ENCODE measurements around the gene RPS6KA5. TPM values are rescaled to one million over a fixed set of nuclear protein-coding genes. Genes with fewer than 3 reads are reported as not detected.

RPS6KA5 gene
- total and polyA plus RNA-seq, 2 donors (not counting 1 experiment from before 2014, with no cell fraction given): 6.0 to 34.6 TPM

DNA sequence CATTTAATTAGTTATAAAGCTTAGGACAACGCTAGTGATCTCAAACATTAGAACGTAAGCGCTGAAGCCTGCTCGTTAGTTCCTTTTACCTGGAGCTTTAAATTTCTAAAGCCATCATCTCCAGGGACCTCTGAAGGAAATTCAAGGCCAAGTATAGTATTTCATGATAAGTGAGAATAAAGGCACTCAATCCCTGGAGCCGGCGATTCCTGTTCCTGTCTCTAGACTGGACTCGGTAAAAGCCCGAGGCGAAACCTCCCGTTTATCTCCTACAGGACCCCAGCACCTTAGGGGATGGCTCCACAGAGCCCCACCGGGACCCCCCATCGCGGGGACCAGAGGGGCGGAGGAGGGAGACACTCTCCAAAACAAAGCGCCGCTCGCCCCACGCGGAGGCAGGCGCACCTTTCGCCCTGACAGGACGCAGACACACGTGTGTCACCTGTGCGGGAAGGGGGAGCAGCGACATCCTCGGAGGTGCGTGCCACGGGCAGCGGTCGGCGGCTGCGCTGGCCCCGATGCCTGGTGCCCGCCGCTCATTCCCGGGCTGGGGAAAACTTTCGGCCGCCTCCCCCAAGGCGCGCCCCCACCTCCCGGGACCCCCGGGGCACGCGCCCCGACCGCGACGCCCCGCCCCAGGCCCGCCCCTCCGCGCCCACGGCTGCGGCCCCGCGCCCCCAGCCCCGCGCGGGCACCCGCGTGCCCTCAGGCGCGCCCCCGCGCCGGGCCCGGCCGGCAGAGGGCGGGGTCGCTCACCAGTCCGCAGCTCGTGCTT, 678 bp downstream of the RPS6KA5 start:
- TF ChIP-seq EZH2 (IDR thresholded peaks at IDR 0.05; ENCODE audit: borderline replicate concordance, insufficient read depth, low read depth, low read length, poor library complexity, severe bottlenecking): no peak
- TF ChIP-seq, protein P1, sequence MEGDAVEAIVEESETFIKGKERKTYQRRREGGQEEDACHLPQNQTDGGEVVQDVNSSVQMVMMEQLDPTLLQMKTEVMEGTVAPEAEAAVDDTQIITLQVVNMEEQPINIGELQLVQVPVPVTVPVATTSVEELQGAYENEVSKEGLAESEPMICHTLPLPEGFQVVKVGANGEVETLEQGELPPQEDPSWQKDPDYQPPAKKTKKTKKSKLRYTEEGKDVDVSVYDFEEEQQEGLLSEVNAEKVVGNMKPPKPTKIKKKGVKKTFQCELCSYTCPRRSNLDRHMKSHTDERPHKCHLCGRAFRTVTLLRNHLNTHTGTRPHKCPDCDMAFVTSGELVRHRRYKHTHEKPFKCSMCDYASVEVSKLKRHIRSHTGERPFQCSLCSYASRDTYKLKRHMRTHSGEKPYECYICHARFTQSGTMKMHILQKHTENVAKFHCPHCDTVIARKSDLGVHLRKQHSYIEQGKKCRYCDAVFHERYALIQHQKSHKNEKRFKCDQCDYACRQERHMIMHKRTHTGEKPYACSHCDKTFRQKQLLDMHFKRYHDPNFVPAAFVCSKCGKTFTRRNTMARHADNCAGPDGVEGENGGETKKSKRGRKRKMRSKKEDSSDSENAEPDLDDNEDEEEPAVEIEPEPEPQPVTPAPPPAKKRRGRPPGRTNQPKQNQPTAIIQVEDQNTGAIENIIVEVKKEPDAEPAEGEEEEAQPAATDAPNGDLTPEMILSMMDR (IDR thresholded peaks at IDR 0.05): no peak
- ChIA-PET POLR2A (interaction anchor here (0.6 to 2.3 kb wide), 8 partner anchors 9 to 184 kb away, joined by 3 to 17 read pairs (median 4); partner anchors contain the start of gene DGLUCY), CTCF (interaction anchor here (0.6 to 4.4 kb wide), 13 partner anchors 24 to 157 kb away, joined by 3 to 43 read pairs (median 4); no protein-coding TSS in a partner anchor)
- Histone ChIP-seq H3K4me1 (ENCODE audit: control insufficient read depth in 2 of 2, insufficient read depth in 2 of 2, low read length in 2 of 2) (peaks cover 26 to 35% of the 10 kb centered on the region in 2 donors), H3K9ac (ENCODE audit: low read length) (peak overlapping the region; percentile 94), H3K9me3 (ENCODE audit: control extremely low read depth in 1 of 3, control insufficient read depth in 2 of 3, insufficient read depth in 1 of 3, low read length in 2 of 3) (no peaks in the 10 kb centered on the region), H3K27ac (ENCODE audit: low read length in 2 of 2) (peak overlapping the region; percentile 97 to 98), H4K20me1 (ENCODE audit: control insufficient read depth, insufficient read depth, low read length, poor library complexity, severe bottlenecking) (peaks cover 40% of the 10 kb centered on the region), H3K4me2 (replicated peaks; ENCODE audit: low read depth, low read length, poor library complexity, severe bottlenecking) (peak overlapping the region; percentile 83), H3K27me3 (replicated peaks in 1 of 4; ENCODE audit: control extremely low read depth in 1 of 4, control insufficient read depth in 3 of 4, insufficient read depth in 4 of 4, low read length in 3 of 4) (no peaks in the 10 kb centered on the region), H3K4me3 (ENCODE audit: control extremely low read depth in 1 of 5, extremely low read depth in 1 of 5, insufficient read depth in 1 of 5, low read depth in 2 of 5, low read length in 4 of 5) (peak overlapping the region; percentile 75 to 97 (median 87)), H3K79me2 (ENCODE audit: control insufficient read depth, insufficient read depth, low read length) (peaks cover 63% of the 10 kb centered on the region), H2AFZ (ENCODE audit: insufficient read depth, low read depth, low read length, poor library complexity, severe bottlenecking) (peak overlapping the region; percentile 66), H3K36me3 (replicated peaks in 1 of 2; ENCODE audit: control extremely low read depth in 1 of 2, control insufficient read depth in 1 of 2, extremely low read depth in 1 of 2, insufficient read depth in 2 of 2, low read length in 1 of 2) (peaks cover 0 to 2% of the 10 kb centered on the region in 2 experiments)
- Mint-ChIP-seq H3K27me3 (no peaks in the 10 kb centered on the region), H3K4me1 (peaks cover 52% of the 10 kb centered on the region), H3K9me3 (ENCODE audit: insufficient read depth) (no peaks in the 10 kb centered on the region), H3K27ac (peak overlapping the region; percentile 83), H3K4me3 (peak overlapping the region; percentile 86)
- under 1% methylated on average over 63 of the region's 72 CpGs for WGBS (ENCODE audit: insufficient coverage)
- DNase-seq: peak; percentile 73
- ATAC-seq (ENCODE audit: low read depth): peak; percentile 25
- intact Hi-C loops (cut with micrococcal nuclease): loop anchor here (1.0 to 10.0 kb wide), 12 partner anchors 37 to 775 kb away; partner anchors contain the start of genes CCDC88C, DGLUCY and GPR68
